Measurements from ENCODE around the gene MRPL16. TPM values are rescaled to one million over a fixed set of nuclear protein-coding genes. Genes with fewer than 3 reads are reported as not detected.
"Not testable (repeated sequence)": the region's sequence is repeated elsewhere in the genome, so short reads cannot be mapped to it uniquely, and the experiment has no call there.

MRPL16 gene
- total RNA-seq, 2 donors from 2014 or later, result 51.2 to 92.8 TPM

DNA sequence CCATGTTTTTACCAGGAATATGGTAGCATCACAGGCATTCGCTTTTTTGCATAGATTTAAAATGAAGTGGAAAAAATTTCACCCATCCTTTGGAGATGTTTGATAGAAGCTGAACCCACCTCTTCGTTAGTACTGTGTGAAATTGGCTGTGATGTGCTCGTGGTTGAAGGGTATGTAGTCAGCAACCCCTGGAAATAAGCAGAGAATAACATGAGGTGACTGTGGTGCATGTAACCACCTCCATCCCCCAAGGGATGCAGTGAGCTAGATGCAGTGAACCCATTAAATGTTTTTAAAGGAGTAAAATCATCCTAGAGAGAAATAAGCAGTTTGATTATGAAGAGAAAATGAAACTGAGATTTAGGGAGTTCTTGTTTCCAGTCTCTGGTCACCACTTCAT lies 18.8 kb upstream of the MRPL16 start:
- no peak overlapping the region for H3K4me3 Mint-ChIP-seq
- H3K27me3 Mint-ChIP-seq, result no peaks in the 10 kb centered on the region
- H3K27ac Mint-ChIP-seq, result no peak overlapping the region
- no peaks in the 10 kb centered on the region for H3K4me1 Mint-ChIP-seq
- ATAC-seq (replicated peaks), result no peak
- no peaks in the 10 kb centered on the region for H3K36me3 Mint-ChIP-seq (ENCODE audit: low read depth)
- H3K9me3 Mint-ChIP-seq, result no peaks in the 10 kb centered on the region

DNA sequence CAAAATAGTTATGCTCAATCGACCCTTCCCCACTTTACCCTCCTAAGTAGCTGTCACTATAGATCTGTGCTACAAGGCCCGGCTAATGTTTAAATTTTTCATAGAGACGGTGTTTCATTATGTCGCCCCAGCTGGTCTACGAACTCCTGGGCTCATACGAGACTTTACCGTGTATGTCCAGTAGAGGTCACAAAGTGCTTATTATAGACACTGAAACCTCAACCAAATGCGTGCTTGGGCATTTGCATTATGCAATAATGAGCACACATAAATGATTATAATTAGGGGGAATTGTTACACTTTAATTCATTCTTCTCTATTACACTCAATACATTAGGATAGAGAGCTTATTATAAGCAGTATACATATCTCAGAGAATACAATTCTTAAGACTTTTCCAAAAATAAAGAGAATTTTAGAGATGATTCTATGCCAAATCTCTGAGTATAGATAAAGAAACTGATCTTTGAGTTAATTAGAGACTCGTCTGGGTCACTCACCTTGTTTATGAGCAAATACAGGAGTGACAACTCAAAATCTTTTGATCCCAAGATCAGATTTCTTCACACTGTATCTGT lies 12.5 kb upstream of the MRPL16 start:
- no peaks in the 10 kb centered on the region for H3K9me3 Mint-ChIP-seq
- H3K4me1 Mint-ChIP-seq, result peaks cover 5% of the 10 kb centered on the region
- no peak overlapping the region for H3K27ac Mint-ChIP-seq
- H3K4me3 Mint-ChIP-seq, result no peak overlapping the region
- H3K27me3 Mint-ChIP-seq, result no peaks in the 10 kb centered on the region
- no peaks in the 10 kb centered on the region for H3K36me3 Mint-ChIP-seq (ENCODE audit: low read depth)
- ATAC-seq (replicated peaks), result peak; percentile 60

- Mint-ChIP-seq H3K4me1 (peaks cover 5% of the 10 kb centered on the region), H3K27me3 (no peaks in the 10 kb centered on the region), H3K27ac (no peak overlapping the region), H3K36me3 (ENCODE audit: low read depth) (no peaks in the 10 kb centered on the region), H3K4me3 (no peak overlapping the region), H3K9me3 (no peaks in the 10 kb centered on the region)
- ATAC-seq (replicated peaks), result no peak
Measured at GRCh38 chr11:59818572-59818971, 8.0 kb upstream of the MRPL16 start.

DNA sequence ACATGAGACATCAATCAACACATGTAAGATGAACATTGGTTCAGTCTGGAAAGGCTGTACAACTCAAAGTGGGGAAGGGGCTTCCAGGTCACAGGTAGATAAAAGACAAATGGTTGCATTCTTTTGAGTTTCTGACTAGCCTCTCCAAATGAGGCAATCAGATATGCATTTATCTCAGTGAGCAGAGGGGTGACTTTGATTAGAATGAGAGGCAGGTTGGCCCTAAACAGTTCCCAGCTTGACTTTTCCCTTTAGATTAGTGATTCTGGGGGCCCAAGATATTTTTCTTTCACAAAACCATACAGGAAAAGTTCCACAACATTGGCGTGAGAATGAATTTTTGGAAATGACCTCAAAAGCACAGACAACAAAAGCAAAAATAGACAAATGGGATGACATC lies 5.9 kb upstream of the MRPL16 start:
- H3K27me3 Mint-ChIP-seq; H3K36me3 Mint-ChIP-seq (ENCODE audit: low read depth); H3K4me1 Mint-ChIP-seq; H3K9me3 Mint-ChIP-seq; ATAC-seq (replicated peaks); H3K4me3 Mint-ChIP-seq; H3K27ac Mint-ChIP-seq: not testable (repeated sequence)

GRCh38 chr11:59815754-59816153 lies 5.2 kb upstream of the MRPL16 start:
- Mint-ChIP-seq H3K4me1 (no peaks in the 10 kb centered on the region), H3K36me3 (ENCODE audit: low read depth) (no peaks in the 10 kb centered on the region)
- no peak for ATAC-seq (replicated peaks)

GRCh38 chr11:59814021-59814420 lies 3.4 kb upstream of the MRPL16 start:
- no peaks in the 10 kb centered on the region for H3K9me3 Mint-ChIP-seq
- H3K27me3 Mint-ChIP-seq, result no peaks in the 10 kb centered on the region
- no peak overlapping the region for H3K27ac Mint-ChIP-seq
- peak overlapping the region; percentile 36 for H3K4me3 Mint-ChIP-seq
- ATAC-seq (replicated peaks), result no peak
- peaks cover 12% of the 10 kb centered on the region for H3K36me3 Mint-ChIP-seq (ENCODE audit: low read depth)
- H3K4me1 Mint-ChIP-seq, result no peaks in the 10 kb centered on the region

More at GRCh38 chr11:59815754-59816153, 5.2 kb upstream of the MRPL16 start:
- Mint-ChIP-seq H3K27ac (no peak overlapping the region), H3K4me3 (no peak overlapping the region), H3K9me3 (no peaks in the 10 kb centered on the region), H3K27me3 (no peaks in the 10 kb centered on the region)

DNA sequence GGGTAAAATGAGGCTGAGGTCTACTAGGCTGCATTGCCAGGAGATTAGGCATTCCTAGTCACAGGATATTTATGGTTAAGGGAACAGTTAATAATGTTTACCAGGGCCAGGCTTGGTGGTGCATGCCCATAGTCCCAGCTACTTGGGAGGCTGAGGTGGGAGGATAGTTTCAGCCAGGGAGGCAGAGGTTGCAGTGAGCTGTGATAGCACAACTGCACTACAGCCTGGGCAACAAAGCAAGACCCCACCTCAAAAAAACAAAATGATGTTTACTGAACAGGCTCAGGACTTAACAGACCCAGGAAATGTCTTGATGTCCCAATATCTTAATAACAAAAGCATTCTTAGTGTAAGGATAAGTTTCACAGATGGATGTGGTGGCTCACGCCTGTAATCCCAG lies 2.8 kb upstream of the MRPL16 start:
- H3K4me1 Mint-ChIP-seq, result no peaks in the 10 kb centered on the region
- H3K27me3 Mint-ChIP-seq, result no peaks in the 10 kb centered on the region
- no peaks in the 10 kb centered on the region for H3K9me3 Mint-ChIP-seq
- H3K27ac Mint-ChIP-seq, result no peak overlapping the region
- H3K36me3 Mint-ChIP-seq (ENCODE audit: low read depth), result peaks cover 18% of the 10 kb centered on the region
- ATAC-seq (replicated peaks), result no peak
- no peak overlapping the region for H3K4me3 Mint-ChIP-seq

DNA sequence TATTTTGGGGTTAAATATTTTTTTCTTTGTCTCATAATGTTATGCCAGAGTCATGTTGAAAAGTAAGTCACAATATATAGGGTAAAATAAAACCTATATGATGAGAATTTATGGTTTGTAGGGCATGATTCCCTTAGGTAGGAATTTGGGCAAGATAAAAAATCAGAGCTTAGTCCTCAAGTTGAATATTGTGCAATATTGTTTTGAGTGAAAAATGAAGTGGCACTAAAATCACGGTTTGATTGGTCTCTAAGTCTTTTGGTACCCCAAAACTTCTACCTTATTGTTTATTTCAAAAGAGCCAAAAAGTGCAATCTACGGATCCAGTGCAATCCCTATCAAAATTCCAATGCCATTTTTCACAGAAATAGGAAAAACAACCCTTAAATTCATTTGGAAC lies 1.6 kb upstream of the MRPL16 start:
- Mint-ChIP-seq H3K27ac (no peak overlapping the region), H3K4me3 (peak overlapping the region; percentile 89), H3K27me3 (no peaks in the 10 kb centered on the region), H3K9me3 (no peaks in the 10 kb centered on the region), H3K36me3 (ENCODE audit: low read depth) (peaks cover 30% of the 10 kb centered on the region), H3K4me1 (no peaks in the 10 kb centered on the region)
- no peak for ATAC-seq (replicated peaks)

- peaks cover 43% of the 10 kb centered on the region for H3K36me3 Mint-ChIP-seq (ENCODE audit: low read depth)
- H3K4me3 Mint-ChIP-seq, result peak overlapping the region; percentile 89
- H3K27me3 Mint-ChIP-seq, result no peaks in the 10 kb centered on the region
- H3K27ac Mint-ChIP-seq, result peak overlapping the region; percentile 88
- no peaks in the 10 kb centered on the region for H3K9me3 Mint-ChIP-seq
- no peaks in the 10 kb centered on the region for H3K4me1 Mint-ChIP-seq
- ATAC-seq (replicated peaks), result peak; percentile 1
Measured at GRCh38 chr11:59810911-59811259, 307 bp upstream of the MRPL16 start.

- Mint-ChIP-seq H3K27ac (peak overlapping the region; percentile 57), H3K36me3 (ENCODE audit: low read depth) (peaks cover 76% of the 10 kb centered on the region), H3K4me1 (no peaks in the 10 kb centered on the region), H3K27me3 (no peaks in the 10 kb centered on the region), H3K4me3 (no peak overlapping the region), H3K9me3 (no peaks in the 10 kb centered on the region)
- no peak for ATAC-seq (replicated peaks)
Measured at GRCh38 chr11:59807047-59807610, 3.4 kb downstream of the MRPL16 start.

- no peaks in the 10 kb centered on the region for H3K9me3 Mint-ChIP-seq
- H3K4me3 Mint-ChIP-seq, result no peak overlapping the region
- H3K36me3 Mint-ChIP-seq (ENCODE audit: low read depth), result peaks cover 63% of the 10 kb centered on the region
- ATAC-seq (replicated peaks), result no peak
- no peak overlapping the region for H3K27ac Mint-ChIP-seq
- H3K4me1 Mint-ChIP-seq, result no peaks in the 10 kb centered on the region
- no peaks in the 10 kb centered on the region for H3K27me3 Mint-ChIP-seq
Measured at GRCh38 chr11:59804061-59804460, 6.5 kb downstream of the MRPL16 start.

DNA sequence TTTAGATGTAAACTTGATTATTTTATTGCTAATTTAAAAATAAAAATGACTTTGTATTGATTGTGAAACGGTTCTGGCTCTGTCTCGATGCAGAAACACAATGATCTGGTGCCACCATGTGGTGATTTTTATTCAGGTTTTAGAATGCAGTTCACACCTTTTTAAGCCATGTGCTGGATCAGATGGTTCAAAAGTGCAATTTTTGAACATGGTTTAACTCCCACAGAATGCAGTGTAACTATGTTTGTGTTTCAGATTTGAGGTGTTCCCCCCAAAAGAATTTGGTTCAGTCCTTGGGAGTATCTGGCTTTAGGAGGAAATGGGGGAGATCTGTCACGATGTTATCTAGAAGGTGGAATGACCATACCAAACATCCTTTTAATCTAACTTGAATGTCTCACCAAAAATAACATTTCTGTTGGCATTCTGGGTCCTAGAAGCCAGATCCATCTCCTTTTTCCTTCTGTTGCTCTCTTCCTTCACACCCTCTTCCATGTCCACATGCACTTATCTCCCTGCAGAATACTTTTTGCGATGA lies 7.9 kb downstream of the MRPL16 start:
- Mint-ChIP-seq H3K36me3 (ENCODE audit: low read depth) (peaks cover 53% of the 10 kb centered on the region), H3K9me3 (no peaks in the 10 kb centered on the region), H3K4me1 (no peaks in the 10 kb centered on the region), H3K4me3 (no peak overlapping the region), H3K27ac (no peak overlapping the region), H3K27me3 (no peaks in the 10 kb centered on the region)
- ATAC-seq (replicated peaks), result peak; percentile 68

DNA sequence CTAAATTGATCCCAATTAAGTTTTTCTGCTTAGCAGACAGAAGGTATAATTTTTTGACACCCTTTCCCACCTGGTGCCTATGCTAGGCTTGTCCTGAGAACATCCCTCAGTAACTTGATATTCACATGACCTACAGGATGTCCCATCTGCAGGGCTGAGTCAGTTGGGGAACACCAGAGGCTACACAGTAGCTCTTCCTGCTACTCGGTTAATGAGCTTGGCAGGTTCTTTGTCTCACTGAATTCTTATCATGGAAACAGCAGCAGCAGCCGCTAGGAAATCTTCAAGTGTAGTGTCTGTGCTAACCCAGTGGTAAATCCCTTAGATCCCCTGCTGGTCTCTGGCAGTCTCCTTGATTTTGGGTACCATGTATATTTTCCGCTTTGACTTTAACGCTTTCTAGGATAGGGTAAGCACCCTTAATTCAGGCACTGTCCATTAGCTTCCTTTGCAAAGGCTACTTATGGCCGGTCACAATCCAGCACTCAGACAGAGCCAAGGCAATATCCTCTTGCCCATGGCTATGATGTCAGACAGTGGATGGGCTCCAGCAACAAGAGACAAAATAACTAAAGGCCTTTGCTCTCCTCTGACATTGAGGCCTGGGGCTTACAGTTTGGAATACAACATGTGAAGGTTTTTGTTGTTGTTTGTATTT lies 8.5 kb downstream of the MRPL16 start:
- no peak overlapping the region for H3K4me3 Mint-ChIP-seq
- no peaks in the 10 kb centered on the region for H3K27me3 Mint-ChIP-seq
- H3K9me3 Mint-ChIP-seq, result no peaks in the 10 kb centered on the region
- ATAC-seq (replicated peaks), result peak; percentile 32
- no peaks in the 10 kb centered on the region for H3K4me1 Mint-ChIP-seq
- no peak overlapping the region for H3K27ac Mint-ChIP-seq
- peaks cover 53% of the 10 kb centered on the region for H3K36me3 Mint-ChIP-seq (ENCODE audit: low read depth)

GRCh38 chr11:59801160-59801706 lies 9.3 kb downstream of the MRPL16 start:
- no peak overlapping the region for H3K27ac Mint-ChIP-seq

More at GRCh38 chr11:59801160-59801706, 9.3 kb downstream of the MRPL16 start:
- Mint-ChIP-seq H3K4me1 (no peaks in the 10 kb centered on the region), H3K36me3 (ENCODE audit: low read depth) (peaks cover 47% of the 10 kb centered on the region), H3K27me3 (no peaks in the 10 kb centered on the region), H3K9me3 (no peaks in the 10 kb centered on the region), H3K4me3 (no peak overlapping the region)
- no peak for ATAC-seq (replicated peaks)

Data from activated T-helper 17 cell treated with anti-CD3 and anti-CD28 coated beads, Interleukin-2, amount 50 U/mL, for 72 hours (primary cell).